Ureter (tissue), 1 donor: ENCODE results near the gene CEBPE. TPM values are rescaled to one million over a fixed set of nuclear protein-coding genes. Genes with fewer than 3 reads are reported as not detected.

ENCODE experiments used
- DNase-seq: peaks from one replicate; pipeline ENCODE4 v3.0.0-alpha.2; 2020; ENCODE audit warnings: low spot score
- total RNA-seq: library from RNA; stranded (reverse); gene quantifications from one replicate; pipeline ENCODE4 v1.2.4, GENCODE V29; 2023
- donor health status: DM: yes; HTN: yes; CAD: no.

The CEBPE gene
- total RNA-seq, 1 donor from 2014 or later, result not detected

- no peak for DNase-seq
These were observed 24.9 kb upstream of the CEBPE start for GRCh38 chr14:23143911-23144310.

- no peak for DNase-seq
These were observed 23.8 kb upstream of the CEBPE start for GRCh38 chr14:23142826-23143225.

- peak; percentile 72 for DNase-seq
These were observed 22.8 kb upstream of the CEBPE start for GRCh38 chr14:23141706-23142444.

- no peak for DNase-seq
These were observed 21.3 kb upstream of the CEBPE start for GRCh38 chr14:23140371-23140770.

- no peak for DNase-seq
These were observed 20.8 kb upstream of the CEBPE start for GRCh38 chr14:23139874-23140273.

- no peak for DNase-seq
These were observed 18.9 kb upstream of the CEBPE start for GRCh38 chr14:23137813-23138535.

- no peak for DNase-seq
These were observed 18.2 kb upstream of the CEBPE start for GRCh38 chr14:23137192-23137812.

GRCh38 chr14:23136566-23137133 is 17.6 kb upstream of the CEBPE start:
- DNase-seq, result no peak

- no peak for DNase-seq
These were observed 13.9 kb upstream of the CEBPE start for GRCh38 chr14:23132970-23133369.

GRCh38 chr14:23131482-23131881 is 12.4 kb upstream of the CEBPE start:
- DNase-seq, result no peak

GRCh38 chr14:23130871-23131270 is 11.8 kb upstream of the CEBPE start:
- no peak for DNase-seq

- no peak for DNase-seq
These were observed 10.8 kb upstream of the CEBPE start for GRCh38 chr14:23129759-23130316.

- DNase-seq, result no peak
These were observed 10.1 kb upstream of the CEBPE start for GRCh38 chr14:23128969-23129758.

- DNase-seq, result no peak
These were observed 8.8 kb upstream of the CEBPE start for GRCh38 chr14:23127861-23128260.

- no peak for DNase-seq
These were observed 7.7 kb upstream of the CEBPE start for GRCh38 chr14:23126548-23127278.

GRCh38 chr14:23125933-23126524 is 7.0 kb upstream of the CEBPE start:
- DNase-seq, result no peak

GRCh38 chr14:23125011-23125410 is 6.0 kb upstream of the CEBPE start:
- no peak for DNase-seq

- DNase-seq, result no peak
These were observed 5.4 kb upstream of the CEBPE start for GRCh38 chr14:23124337-23124954.

- DNase-seq, result no peak
These were observed 4.4 kb upstream of the CEBPE start for GRCh38 chr14:23123419-23123818.

GRCh38 chr14:23122086-23122485 is 3.0 kb upstream of the CEBPE start:
- DNase-seq, result no peak
